HG03558 (cell line): ENCODE measurements around the gene DNAJC18.
"Not testable (repeated sequence)": the region's sequence is repeated elsewhere in the genome, so short reads cannot be mapped to it uniquely, and the experiment has no call there.

Experiments used
- ATAC-seq: cut with Tn5 transposase; IDR thresholded peaks from one replicate; pipeline ENCODE4 v1.9.1; 2021; ENCODE audit warnings: moderate number of reproducible peaks; ENCODE audit not compliant: unreplicated experiment; ENCODE audit errors: extremely low read depth

The DNAJC18 gene

GRCh38 chr5:139439013-139439903 is at the start of gene DNAJC18:
DNAJC18 (minus strand) TSS chr5:139439525; CDS start chr5:139439445, 80 bp downstream.
- no peak for ATAC-seq

- ATAC-seq = no peak
Observed at GRCh38 chr5:139488260-139488659, 48.9 kb upstream of the DNAJC18 start.

GRCh38 chr5:139486201-139486600 is 46.9 kb upstream of the DNAJC18 start:
- ATAC-seq = no peak

GRCh38 chr5:139482890-139483208 is 43.5 kb upstream of the DNAJC18 start:
- not testable (repeated sequence) for ATAC-seq

GRCh38 chr5:139482050-139482889 is 42.9 kb upstream of the DNAJC18 start, which contains the start of gene STING1:
STING1 (minus strand) TSS chr5:139482758; CDS start chr5:139481704, 1,054 bp downstream.
- no peak for ATAC-seq

GRCh38 chr5:139481580-139482049 is 42.3 kb upstream of the DNAJC18 start:
- ATAC-seq = no peak

- no peak for ATAC-seq
Observed at GRCh38 chr5:139481122-139481533, 41.8 kb upstream of the DNAJC18 start.

- not testable (repeated sequence) for ATAC-seq
Observed at GRCh38 chr5:139479729-139480128, 40.4 kb upstream of the DNAJC18 start.

- ATAC-seq = not testable (repeated sequence)
Observed at GRCh38 chr5:139478657-139479423, 39.5 kb upstream of the DNAJC18 start.

GRCh38 chr5:139475865-139476617 is 36.7 kb upstream of the DNAJC18 start:
- ATAC-seq = no peak

- no peak for ATAC-seq
Observed at GRCh38 chr5:139474890-139475791, 35.8 kb upstream of the DNAJC18 start.

GRCh38 chr5:139473565-139473964 is 34.2 kb upstream of the DNAJC18 start:
- ATAC-seq = no peak

- no peak for ATAC-seq
Observed at GRCh38 chr5:139473105-139473504, 33.8 kb upstream of the DNAJC18 start.

GRCh38 chr5:139472386-139473030 is 33.2 kb upstream of the DNAJC18 start:
- ATAC-seq = no peak

- ATAC-seq = no peak
Observed at GRCh38 chr5:139470821-139471300, 31.5 kb upstream of the DNAJC18 start, which contains the start of gene SMIM33. SMIM33 (plus strand) TSS chr5:139471004; CDS start chr5:139471122, 118 bp downstream.

- no peak for ATAC-seq
Observed at GRCh38 chr5:139468421-139468931, 29.2 kb upstream of the DNAJC18 start.

GRCh38 chr5:139462586-139463276 is 23.4 kb upstream of the DNAJC18 start, which contains the start of gene ECSCR:
ECSCR (minus strand) TSS chr5:139462743; CDS start chr5:139462670, 73 bp downstream.
- ATAC-seq = no peak
